SU-DHL-6 (cell line): ENCODE results near the gene ONECUT3.

ENCODE experiments used
- EZH2phosphoT487 ChIP-seq: fragments of 200-600 bp; sonication (generic), shearing (Covaris generic); conservative IDR thresholded peaks from 2 replicates; pipeline ENCODE4 v1.6.1; 2018; ENCODE audit warnings: mild to moderate bottlenecking, antibody characterized with exemption, low read length, moderate library complexity, mixed read lengths
- TF ChIP-seq, protein P1 (sequence below): fragments of 200-600 bp; sonication (generic); IDR thresholded peaks from one replicate; pipeline ENCODE4 v1.5.1; 2017; ENCODE audit warnings: antibody characterized with exemption, mild to moderate bottlenecking, low read length, moderate library complexity; ENCODE audit not compliant: insufficient read depth, poor library complexity, severe bottlenecking

DNA sequence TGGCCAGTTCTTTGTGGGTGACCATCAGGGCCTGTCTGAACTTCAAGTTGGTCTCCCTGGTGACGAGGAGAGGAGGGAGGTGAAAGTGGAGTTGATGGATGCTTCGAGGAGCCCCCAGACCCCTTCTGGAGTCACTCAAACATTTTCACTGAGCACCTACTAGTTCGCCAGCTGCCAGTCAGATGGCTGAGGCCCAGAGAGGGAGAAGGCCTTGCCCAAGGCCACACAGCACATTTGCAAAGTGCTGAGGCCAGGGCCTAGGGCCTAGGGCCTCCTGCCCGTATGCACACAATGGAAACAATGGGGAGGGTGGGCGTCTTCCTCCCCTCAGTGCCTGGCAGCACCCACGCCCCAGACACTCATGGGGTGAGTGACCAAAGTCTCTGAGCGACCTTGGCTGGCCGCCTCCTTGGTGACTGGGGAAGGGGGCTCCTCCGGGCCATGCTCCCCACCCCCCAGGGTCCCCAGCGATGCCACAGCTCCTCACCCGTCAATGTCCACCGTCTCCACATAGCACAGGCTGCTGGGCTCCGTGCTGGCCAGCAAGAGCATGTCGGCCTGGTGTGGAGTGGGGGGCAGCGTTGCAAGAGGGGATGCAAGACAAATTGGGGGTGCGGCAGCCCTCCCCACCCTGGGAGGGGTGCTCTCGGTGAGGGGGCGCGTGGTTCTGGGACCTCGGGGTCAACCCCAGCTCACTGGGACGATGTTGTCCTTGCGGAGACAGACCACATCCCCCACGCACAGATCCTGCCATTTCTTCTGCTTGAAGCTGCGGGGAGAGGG lies 52.3 kb downstream of the ONECUT3 start:
- TF ChIP-seq, protein P1, sequence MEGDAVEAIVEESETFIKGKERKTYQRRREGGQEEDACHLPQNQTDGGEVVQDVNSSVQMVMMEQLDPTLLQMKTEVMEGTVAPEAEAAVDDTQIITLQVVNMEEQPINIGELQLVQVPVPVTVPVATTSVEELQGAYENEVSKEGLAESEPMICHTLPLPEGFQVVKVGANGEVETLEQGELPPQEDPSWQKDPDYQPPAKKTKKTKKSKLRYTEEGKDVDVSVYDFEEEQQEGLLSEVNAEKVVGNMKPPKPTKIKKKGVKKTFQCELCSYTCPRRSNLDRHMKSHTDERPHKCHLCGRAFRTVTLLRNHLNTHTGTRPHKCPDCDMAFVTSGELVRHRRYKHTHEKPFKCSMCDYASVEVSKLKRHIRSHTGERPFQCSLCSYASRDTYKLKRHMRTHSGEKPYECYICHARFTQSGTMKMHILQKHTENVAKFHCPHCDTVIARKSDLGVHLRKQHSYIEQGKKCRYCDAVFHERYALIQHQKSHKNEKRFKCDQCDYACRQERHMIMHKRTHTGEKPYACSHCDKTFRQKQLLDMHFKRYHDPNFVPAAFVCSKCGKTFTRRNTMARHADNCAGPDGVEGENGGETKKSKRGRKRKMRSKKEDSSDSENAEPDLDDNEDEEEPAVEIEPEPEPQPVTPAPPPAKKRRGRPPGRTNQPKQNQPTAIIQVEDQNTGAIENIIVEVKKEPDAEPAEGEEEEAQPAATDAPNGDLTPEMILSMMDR, result no peak
- no peak for TF ChIP-seq EZH2phosphoT487
